K562 (cell line): ENCODE data around the gene PLXDC1.

ENCODE experiments used
- CREB1 ChIP-seq, 2 experiments: sonication (generic) in 1 of 2; formaldehyde crosslinking in 1 of 2; IDR thresholded peaks; 2 replicates each; pipeline versions ENCODE4 v1.6.1 to v1.8.0; 2012 to 2022; ENCODE audit warnings: inconsistent platforms in 1 of 2, mild to moderate bottlenecking in 1 of 2, missing genetic modification reagents in 1 of 2, moderate library complexity in 1 of 2
- EP300 ChIP-seq: IDR thresholded peaks from 2 replicates; pipeline ENCODE4 v1.6.1; 2012; ENCODE audit warnings: low read length, improper control_type of control experiment
- JUND ChIP-seq, 2 experiments: IDR thresholded peaks; 2 replicates in 1 of 2; 3 replicates in 1 of 2; pipeline ENCODE4 v1.6.1; 2011; ENCODE audit warnings: borderline replicate concordance in 2 of 2, low read depth in 2 of 2, low read length in 2 of 2, improper control_type of control experiment in 1 of 2, missing biosample characterization in 1 of 2, missing genetic modification characterization in 1 of 2, missing genetic modification reagents in 1 of 2
- MEIS2 ChIP-seq: fragments of 450-650 bp; IDR thresholded peaks from 2 replicates; pipeline ENCODE4 v1.6.1; 2014; ENCODE audit warnings: mild to moderate bottlenecking; ENCODE audit not compliant: partially characterized antibody
- POLR2A ChIP-seq: fragments of 450-650 bp; conservative IDR thresholded peaks from 2 replicates; pipeline ENCODE4 v1.6.1; 2016
- POLR2AphosphoS5 ChIP-seq: IDR thresholded peaks from 2 replicates; pipeline ENCODE4 v1.6.1; 2011; ENCODE audit warnings: mild to moderate bottlenecking, low read depth, low read length, moderate library complexity; ENCODE audit not compliant: control insufficient read depth, insufficient read depth
- TEAD4 ChIP-seq, 2 experiments: sonication (generic) in 1 of 2; formaldehyde crosslinking in 1 of 2; IDR thresholded peaks; 2 replicates each; pipeline versions ENCODE4 v1.6.1 to v1.8.0; 2012 to 2022; ENCODE audit warnings: borderline replicate concordance in 1 of 2, inconsistent platforms in 1 of 2, low read length in 1 of 2, mild to moderate bottlenecking in 1 of 2, missing genetic modification reagents in 1 of 2
- ZNF175 ChIP-seq: fragments of 200-800 bp; sonication (Bioruptor generic); IDR thresholded peaks from 2 replicates; pipeline ENCODE4 v1.6.1; 2016; ENCODE audit warnings: low read depth, mild to moderate bottlenecking, missing genetic modification characterization, missing compliant biosample characterization
- ZNF584 ChIP-seq: fragments of 200-800 bp; sonication (Bioruptor generic); IDR thresholded peaks from 2 replicates; pipeline ENCODE4 v1.6.1; 2016; ENCODE audit warnings: low read depth, mild to moderate bottlenecking, missing genetic modification characterization, missing compliant biosample characterization
- TF ChIP-seq, protein P1 (sequence below): sonication (generic); formaldehyde crosslinking; IDR thresholded peaks from 2 replicates; pipeline ENCODE4 v1.9.0; 2022; ENCODE audit warnings: mild to moderate bottlenecking, missing genetic modification reagents
- TF ChIP-seq, protein P2 (sequence below), 3 experiments: IDR thresholded peaks in 2 of 3; conservative IDR thresholded peaks in 1 of 3; 2 replicates each; pipeline ENCODE4 v1.5.1; 2011 to 2012; ENCODE audit warnings: low read length in 3 of 3, mild to moderate bottlenecking in 3 of 3, control low read depth in 2 of 3, improper control_type of control experiment in 1 of 3, inconsistent platforms in 1 of 3, low read depth in 1 of 3, mixed read lengths in 1 of 3, moderate library complexity in 1 of 3; ENCODE audit not compliant: insufficient read depth in 2 of 3
- TF ChIP-seq, protein P3 (sequence below): fragments of 250-450 bp; sonication (Bioruptor Pico); IDR thresholded peaks from 2 replicates; pipeline ENCODE4 v1.4.0; 2020

DNA sequence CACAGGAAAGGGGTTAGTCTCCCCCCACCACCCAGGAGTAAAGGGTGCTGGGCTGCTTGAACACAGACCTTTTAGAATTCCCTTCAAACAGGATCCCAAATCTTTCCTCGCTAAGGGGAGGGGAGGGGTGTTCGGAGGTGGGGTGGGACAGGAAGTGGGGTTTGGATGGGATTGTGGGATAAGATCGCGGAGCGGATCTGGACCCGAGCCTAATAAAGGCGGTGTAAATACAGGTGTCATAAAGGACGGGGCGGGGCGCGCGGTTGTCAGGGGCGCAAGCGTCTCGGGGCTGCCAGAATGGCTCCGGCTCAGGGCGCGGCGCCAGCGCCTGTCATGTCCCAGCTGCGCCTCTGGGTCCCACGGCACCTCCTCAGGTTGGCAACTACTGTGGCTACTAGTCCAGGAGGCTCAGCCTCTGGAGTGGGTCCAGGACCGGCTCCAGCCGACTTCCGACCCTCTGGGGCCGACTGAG is 124.4 kb downstream of the PLXDC1 start:
- TF ChIP-seq, protein P1, sequence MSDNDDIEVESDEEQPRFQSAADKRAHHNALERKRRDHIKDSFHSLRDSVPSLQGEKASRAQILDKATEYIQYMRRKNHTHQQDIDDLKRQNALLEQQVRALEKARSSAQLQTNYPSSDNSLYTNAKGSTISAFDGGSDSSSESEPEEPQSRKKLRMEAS (CRISPR knock-in tag) = no peak
- TF ChIP-seq, protein P2, sequence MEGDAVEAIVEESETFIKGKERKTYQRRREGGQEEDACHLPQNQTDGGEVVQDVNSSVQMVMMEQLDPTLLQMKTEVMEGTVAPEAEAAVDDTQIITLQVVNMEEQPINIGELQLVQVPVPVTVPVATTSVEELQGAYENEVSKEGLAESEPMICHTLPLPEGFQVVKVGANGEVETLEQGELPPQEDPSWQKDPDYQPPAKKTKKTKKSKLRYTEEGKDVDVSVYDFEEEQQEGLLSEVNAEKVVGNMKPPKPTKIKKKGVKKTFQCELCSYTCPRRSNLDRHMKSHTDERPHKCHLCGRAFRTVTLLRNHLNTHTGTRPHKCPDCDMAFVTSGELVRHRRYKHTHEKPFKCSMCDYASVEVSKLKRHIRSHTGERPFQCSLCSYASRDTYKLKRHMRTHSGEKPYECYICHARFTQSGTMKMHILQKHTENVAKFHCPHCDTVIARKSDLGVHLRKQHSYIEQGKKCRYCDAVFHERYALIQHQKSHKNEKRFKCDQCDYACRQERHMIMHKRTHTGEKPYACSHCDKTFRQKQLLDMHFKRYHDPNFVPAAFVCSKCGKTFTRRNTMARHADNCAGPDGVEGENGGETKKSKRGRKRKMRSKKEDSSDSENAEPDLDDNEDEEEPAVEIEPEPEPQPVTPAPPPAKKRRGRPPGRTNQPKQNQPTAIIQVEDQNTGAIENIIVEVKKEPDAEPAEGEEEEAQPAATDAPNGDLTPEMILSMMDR (IDR thresholded peaks at IDR 0.05 in 2 of 3, conservative IDR thresholded peaks at IDR 0.05 in 1 of 3; ENCODE audit: insufficient read depth in 2 of 3, low read depth in 1 of 3, low read length in 3 of 3) = no peak
- TF ChIP-seq JUND (IDR thresholded peaks at IDR 0.05; ENCODE audit: borderline replicate concordance, low read depth, low read length) (no peak), JUND (tag; IDR thresholded peaks at IDR 0.05; ENCODE audit: borderline replicate concordance, low read depth, low read length) (no peak), ZNF584 (CRISPR knock-in tag) (no peak), TEAD4 (IDR thresholded peaks at IDR 0.05; ENCODE audit: low read length) (no peak), TEAD4 (CRISPR knock-in tag; IDR thresholded peaks at IDR 0.05; ENCODE audit: borderline replicate concordance) (no peak), CREB1 (IDR thresholded peaks at IDR 0.05) (no peak), CREB1 (CRISPR knock-in tag; IDR thresholded peaks at IDR 0.05) (no peak), POLR2A (no peak), POLR2AphosphoS5 (no peak), MEIS2 (no peak), ZNF175 (CRISPR knock-in tag) (no peak), EP300 (no peak)
- TF ChIP-seq, protein P3, sequence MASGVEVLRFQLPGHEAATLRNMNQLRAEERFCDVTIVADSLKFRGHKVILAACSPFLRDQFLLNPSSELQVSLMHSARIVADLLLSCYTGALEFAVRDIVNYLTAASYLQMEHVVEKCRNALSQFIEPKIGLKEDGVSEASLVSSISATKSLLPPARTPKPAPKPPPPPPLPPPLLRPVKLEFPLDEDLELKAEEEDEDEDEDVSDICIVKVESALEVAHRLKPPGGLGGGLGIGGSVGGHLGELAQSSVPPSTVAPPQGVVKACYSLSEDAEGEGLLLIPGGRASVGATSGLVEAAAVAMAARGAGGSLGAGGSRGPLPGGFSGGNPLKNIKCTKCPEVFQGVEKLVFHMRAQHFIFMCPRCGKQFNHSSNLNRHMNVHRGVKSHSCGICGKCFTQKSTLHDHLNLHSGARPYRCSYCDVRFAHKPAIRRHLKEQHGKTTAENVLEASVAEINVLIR (CRISPR knock-in tag) = no peak
